IMR-90 (cell line): ENCODE data around the gene GRIK5. TPM values are rescaled to one million over a fixed set of nuclear protein-coding genes. Genes with fewer than 3 reads are reported as not detected.
"Not testable (repeated sequence)": the region's sequence is repeated elsewhere in the genome, so short reads cannot be mapped to it uniquely, and the experiment has no call there.

Experiments used
- ATAC-seq: fragments of 200-7000 bp; cut with Tn5 transposase; 2 replicates; pipeline ENCODE4 v1.9.1; 2020; ENCODE audit warnings: low read depth, mild to moderate bottlenecking, moderate library complexity
- BruUV-seq: library from RNA; stranded (reverse); fragments of 400-500 nt; replicated peaks from 2 replicates; lab custom pipeline; 2021; lab: Mats Ljungman, UMichigan
- CTCF ChIA-PET: fragments of 300-600 bp; formaldehyde crosslinking; extraction: SDS; loops from one replicate; lab custom pipeline; 2021; ENCODE audit warnings: antibody characterized with exemption; lab: Yijun Ruan, JAX
- POLR2A ChIA-PET: fragments of 300-600 bp; sonication (Branson Sonifier 250); formaldehyde crosslinking; loops from one replicate; lab custom pipeline; 2022; ENCODE audit warnings: antibody characterized with exemption; ENCODE audit not compliant: unreplicated experiment; lab: Charles Lee
- DNase-seq: peaks from one replicate; pipeline ENCODE4 v3.0.0; 2013
- H2AFZ ChIP-seq: replicated peaks from 2 replicates; pipeline ENCODE3; 2013; ENCODE audit warnings: low read length, mild to moderate bottlenecking; ENCODE audit not compliant: poor library complexity
- H2AK5ac ChIP-seq: 2 replicates; pipeline ENCODE4 v1.6.1; 2013; ENCODE audit warnings: low read depth, low read length, inconsistent platforms
- H2AK9ac ChIP-seq: replicated peaks from 2 replicates; pipeline ENCODE3; 2013; ENCODE audit warnings: mild to moderate bottlenecking, low read depth, low read length, moderate library complexity; ENCODE audit not compliant: poor library complexity
- H2BK120ac ChIP-seq: 2 replicates; pipeline ENCODE4 v1.6.1; 2013; ENCODE audit warnings: low read depth, low read length, inconsistent platforms
- H2BK15ac ChIP-seq: 3 replicates; pipeline ENCODE4 v1.6.1; 2013; ENCODE audit warnings: low read depth, low read length, inconsistent platforms
- H2BK20ac ChIP-seq: 2 replicates; pipeline ENCODE4 v1.6.1; 2013; ENCODE audit warnings: low read depth, mild to moderate bottlenecking, inconsistent platforms, low read length, moderate library complexity
- H2BK5ac ChIP-seq: 2 replicates; pipeline ENCODE4 v1.6.1; 2013; ENCODE audit warnings: mild to moderate bottlenecking, low read depth, low read length, inconsistent platforms; ENCODE audit not compliant: poor library complexity, severe bottlenecking
- H3K14ac ChIP-seq: replicated peaks from 2 replicates; pipeline ENCODE4 v1.6.1; 2013; ENCODE audit warnings: low read depth, low read length, inconsistent platforms
- H3K18ac ChIP-seq: 2 replicates; pipeline ENCODE4 v1.6.1; 2013; ENCODE audit warnings: low read depth, low read length, control low read depth
- H3K23ac ChIP-seq: 2 replicates; pipeline ENCODE4 v1.6.1; 2013; ENCODE audit warnings: low read depth, low read length, inconsistent platforms
- H3K27ac ChIP-seq: 2 replicates; pipeline ENCODE4 v1.5.1; 2013; ENCODE audit warnings: mild to moderate bottlenecking, control low read depth, low read length; ENCODE audit not compliant: insufficient read depth
- H3K27me3 ChIP-seq: 2 replicates; pipeline ENCODE4 v1.6.1; 2013; ENCODE audit warnings: low read length; ENCODE audit not compliant: control insufficient read depth, insufficient read depth
- H3K36me3 ChIP-seq: 2 replicates; pipeline ENCODE4 v1.6.1; 2013; ENCODE audit warnings: low read length, mixed read lengths; ENCODE audit not compliant: control insufficient read depth, insufficient read depth
- H3K4ac ChIP-seq: 2 replicates; pipeline ENCODE4 v1.6.1; 2013; ENCODE audit warnings: low read depth, low read length, inconsistent platforms
- H3K4me1 ChIP-seq: 2 replicates; pipeline ENCODE4 v1.6.1; 2013; ENCODE audit warnings: low read length, mixed read lengths; ENCODE audit not compliant: control insufficient read depth, insufficient read depth
- H3K4me2 ChIP-seq: 2 replicates; pipeline ENCODE4 v1.6.1; 2013; ENCODE audit warnings: low read depth, mild to moderate bottlenecking, control low read depth, low read length, moderate library complexity
- H3K4me3 ChIP-seq: 2 replicates; pipeline ENCODE4 v1.5.1; 2013; ENCODE audit warnings: low read depth, mild to moderate bottlenecking, control low read depth, low read length, moderate library complexity; ENCODE audit not compliant: insufficient read depth
- H3K56ac ChIP-seq: 2 replicates; pipeline ENCODE4 v1.6.1; 2013; ENCODE audit warnings: low read length, inconsistent platforms; ENCODE audit not compliant: insufficient read depth; ENCODE audit errors: extremely low read depth
- H3K79me1 ChIP-seq, 2 experiments: 2 replicates each; pipeline ENCODE4 v1.6.1; 2013; ENCODE audit warnings: low read length in 2 of 2, inconsistent platforms in 1 of 2, low read depth in 1 of 2
- H3K9ac ChIP-seq: 2 replicates; pipeline ENCODE4 v1.6.1; 2013; ENCODE audit warnings: low read depth, low read length, control low read depth
- H3K9me1 ChIP-seq: 2 replicates; pipeline ENCODE4 v1.6.1; 2013; ENCODE audit warnings: low read length, inconsistent platforms; ENCODE audit not compliant: insufficient read depth
- H3K9me3 ChIP-seq: 2 replicates; pipeline ENCODE4 v1.6.1; 2013; ENCODE audit warnings: low read length; ENCODE audit not compliant: control insufficient read depth, insufficient read depth
- H4K20me1 ChIP-seq: 2 replicates; pipeline ENCODE4 v1.6.1; 2013; ENCODE audit warnings: low read length, inconsistent platforms; ENCODE audit not compliant: insufficient read depth
- H4K5ac ChIP-seq: 2 replicates; pipeline ENCODE4 v1.6.1; 2013; ENCODE audit warnings: mild to moderate bottlenecking, low read depth, low read length, control low read depth
- H4K8ac ChIP-seq, 2 experiments: 2 replicates each; pipeline ENCODE4 v1.6.1; 2013; ENCODE audit warnings: low read depth in 2 of 2, low read length in 2 of 2, control low read depth in 1 of 2, inconsistent platforms in 1 of 2
- H4K91ac ChIP-seq: 2 replicates; pipeline ENCODE4 v1.6.1; 2013; ENCODE audit warnings: low read depth, low read length, inconsistent platforms; ENCODE audit not compliant: insufficient read depth
- BHLHE40 ChIP-seq: fragments of 150-350 bp; IDR thresholded peaks from 2 replicates; pipeline ENCODE4 v1.6.1; 2016; ENCODE audit warnings: mild to moderate bottlenecking, low read depth, low read length
- ELK1 ChIP-seq: fragments of 150-350 bp; IDR thresholded peaks from 2 replicates; pipeline ENCODE4 v1.6.1; 2016; ENCODE audit warnings: low read depth, mild to moderate bottlenecking, low read length, moderate library complexity, borderline replicate concordance
- WGBS, 2 experiments: methylation state at CpG; one replicate each; pipeline versions ENCODE4 v1.1.5 to v1.1.7; 2013; ENCODE audit warnings: missing lambda C conversion rate in 2 of 2; ENCODE audit not compliant: insufficient read length in 1 of 2; ENCODE audit errors: extremely low coverage in 2 of 2; 5-methylcytosine and 5-hydroxymethylcytosine counted together
- dilution Hi-C: fragments of 300-500 bp; cut with HindIII; formaldehyde crosslinking; loops from one replicate; pipeline ENCODE4 v1.14.3; 2018; ENCODE audit warnings: low sequenced_read_pairs; ENCODE audit not compliant: unreplicated experiment
- in situ Hi-C: fragments of 300-500 bp; cut with MboI; formaldehyde crosslinking; loops from 3 replicates; pipeline ENCODE4 v1.14.3; 2019; ENCODE audit warnings: low sequenced_read_pairs, inconsistent platforms, mixed read lengths
- intact Hi-C: fragments of 100-400 bp; cut with micrococcal nuclease; formaldehyde crosslinking; loops from 2 replicates; pipeline ENCODE4 v1.10.0; 2022
- polyA plus RNA-seq, 3 experiments: library from polyadenylated mRNA; depleted of rRNA; stranded (reverse); fragments of >200 nt; gene quantifications; 2 replicates each; pipeline ENCODE4 v1.2.3, GENCODE V29; 2012; ENCODE audit warnings: low replicate concordance in 1 of 3
- total RNA-seq: library from RNA; depleted of rRNA; stranded (reverse); fragments of >200 nt; gene quantifications from 2 replicates; pipeline ENCODE4 v1.2.3, GENCODE V29; 2012

Gene GRIK5
- total and polyA plus RNA-seq, 2 of the 4 experiments (the other 2 are of a cell fraction) = 0.10 TPM; not detected in 1

GRCh38 chr19:41993612-41994483 is 76.2 kb downstream of the GRIK5 start, which contains the start of gene ATP1A3:
ATP1A3 (minus strand) TSS chr19:41994230; CDS start chr19:41994076, 154 bp downstream.
- H3K4me2 ChIP-seq = peak within 1 kb of the TSS; percentile 37; the same call in 1 of the 2 replicates
- WGBS, 2 experiments = 2% methylated on average over 24 of the region's 84 CpGs; no CpG with 5 or more reads in 1 of the 2 experiments
- ATAC-seq = peak; percentile 90

GRCh38 chr19:41991925-41992569 is 78.0 kb downstream of the GRIK5 start:
- H2BK5ac ChIP-seq, H3K18ac ChIP-seq, H4K8ac ChIP-seq, H4K5ac ChIP-seq, DNase-seq, H2BK20ac ChIP-seq, H2AK9ac ChIP-seq, H3K4me3 ChIP-seq, H3K79me1 ChIP-seq, H2BK15ac ChIP-seq, H3K9ac ChIP-seq, BruUV-seq, in situ Hi-C loops, H3K4me2 ChIP-seq, H3K23ac ChIP-seq, ATAC-seq, H2AK5ac ChIP-seq, CTCF ChIA-PET, POLR2A ChIA-PET, dilution Hi-C loops, H3K4me1 ChIP-seq, H3K14ac ChIP-seq, H3K9me1 ChIP-seq, H4K20me1 ChIP-seq, H3K36me3 ChIP-seq, H2AFZ ChIP-seq, H3K56ac ChIP-seq, H2BK120ac ChIP-seq, H3K27ac ChIP-seq, H3K9me3 ChIP-seq, H3K4ac ChIP-seq, H4K91ac ChIP-seq, intact Hi-C loops: not testable (repeated sequence)
- 74% methylated on average over 9 of the region's 11 CpGs; no CpG with 5 or more reads in 1 of the 2 experiments for WGBS, 2 experiments
- H3K27me3 ChIP-seq = peaks cover 62% of the 10 kb centered on the region

More at GRCh38 chr19:41993612-41994483, 76.2 kb downstream of the GRIK5 start, which contains the start of gene ATP1A3:
- peak; percentile 21 for DNase-seq
- BruUV-seq = no TSS peak
- Histone ChIP-seq H4K5ac (no peak within 1 kb of the TSS), H3K4me3 (0 out of 2 replicates have a peak within 1 kb of the TSS, but pooled peaks have one; percentile 16), H3K79me1 (no peaks in the 10 kb centered on the region), H2AK5ac (no peak within 1 kb of the TSS), H3K9ac (no peak within 1 kb of the TSS), H3K4me1 (no peaks in the 10 kb centered on the region), H4K8ac (no peak within 1 kb of the TSS), H4K91ac (no peak within 1 kb of the TSS), H3K14ac (no peak within 1 kb of the TSS), H3K9me1 (peaks cover 8% of the 10 kb centered on the region; the same call in 1 of the 2 replicates), H3K36me3 (no peaks in the 10 kb centered on the region), H3K18ac (no peak within 1 kb of the TSS), H2AK9ac (no peak within 1 kb of the TSS), H3K27me3 (peaks cover 65% of the 10 kb centered on the region), H3K27ac (no peak within 1 kb of the TSS), H2AFZ (peak within 1 kb of the TSS; percentile 76), H4K20me1 (peaks cover 3% of the 10 kb centered on the region; the same call in 1 of the 2 replicates), H2BK20ac (no peak within 1 kb of the TSS), H3K56ac (no peak within 1 kb of the TSS), H2BK120ac (no peak within 1 kb of the TSS), H2BK15ac (no peak within 1 kb of the TSS), H3K9me3 (no peaks in the 10 kb centered on the region), H2BK5ac (no peak within 1 kb of the TSS), H3K23ac (no peak within 1 kb of the TSS), H3K4ac (no peak within 1 kb of the TSS)
- dilution Hi-C loops = no loop called here
- CTCF ChIA-PET = no interaction called here
- intact Hi-C loops = no loop called here
- TF ChIP-seq ELK1 = no peak
- TF ChIP-seq BHLHE40 = peak; percentile 45; the same call in 1 of the 2 replicates
- POLR2A ChIA-PET = no interaction called here
- in situ Hi-C loops = no loop called here
